Stomach smooth muscle (tissue), 2 donors: ENCODE results near the gene TCAIM.
A peak's percentile ranks its signal among the peaks of the same experiment; 100 is the strongest.

Experiments
- H3K27ac ChIP-seq: one replicate; pipeline ENCODE4 v1.7.0; 2013; ENCODE audit warnings: mild to moderate bottlenecking, low read length, inconsistent platforms
- H3K27me3 ChIP-seq, 2 donors: one replicate each; pipeline ENCODE4 v1.7.0; 2013; ENCODE audit warnings: low read length in 2 of 2; ENCODE audit not compliant: insufficient read depth in 2 of 2, control insufficient read depth in 1 of 2
- H3K36me3 ChIP-seq, 2 donors: one replicate each; pipeline ENCODE4 v1.7.0; 2013; ENCODE audit warnings: low read length in 2 of 2; ENCODE audit not compliant: control insufficient read depth in 2 of 2, insufficient read depth in 2 of 2
- H3K4me1 ChIP-seq: one replicate; pipeline ENCODE4 v1.7.0; 2013; ENCODE audit warnings: low read length; ENCODE audit not compliant: control insufficient read depth, insufficient read depth
- H3K4me3 ChIP-seq, 2 donors: one replicate each; pipeline ENCODE4 v1.7.0; 2013; ENCODE audit warnings: low read length in 2 of 2
- H3K9ac ChIP-seq, 2 donors: one replicate each; pipeline ENCODE4 v1.7.0; 2013; ENCODE audit warnings: low read length in 2 of 2, mild to moderate bottlenecking in 1 of 2
- H3K9me3 ChIP-seq, 2 donors: one replicate each; pipeline ENCODE4 v1.7.0; 2013; ENCODE audit warnings: low read length in 2 of 2; ENCODE audit not compliant: control insufficient read depth in 2 of 2
- donor health status: healthy.
- donor health status: Pancreatic carcinoma.

The TCAIM gene

DNA sequence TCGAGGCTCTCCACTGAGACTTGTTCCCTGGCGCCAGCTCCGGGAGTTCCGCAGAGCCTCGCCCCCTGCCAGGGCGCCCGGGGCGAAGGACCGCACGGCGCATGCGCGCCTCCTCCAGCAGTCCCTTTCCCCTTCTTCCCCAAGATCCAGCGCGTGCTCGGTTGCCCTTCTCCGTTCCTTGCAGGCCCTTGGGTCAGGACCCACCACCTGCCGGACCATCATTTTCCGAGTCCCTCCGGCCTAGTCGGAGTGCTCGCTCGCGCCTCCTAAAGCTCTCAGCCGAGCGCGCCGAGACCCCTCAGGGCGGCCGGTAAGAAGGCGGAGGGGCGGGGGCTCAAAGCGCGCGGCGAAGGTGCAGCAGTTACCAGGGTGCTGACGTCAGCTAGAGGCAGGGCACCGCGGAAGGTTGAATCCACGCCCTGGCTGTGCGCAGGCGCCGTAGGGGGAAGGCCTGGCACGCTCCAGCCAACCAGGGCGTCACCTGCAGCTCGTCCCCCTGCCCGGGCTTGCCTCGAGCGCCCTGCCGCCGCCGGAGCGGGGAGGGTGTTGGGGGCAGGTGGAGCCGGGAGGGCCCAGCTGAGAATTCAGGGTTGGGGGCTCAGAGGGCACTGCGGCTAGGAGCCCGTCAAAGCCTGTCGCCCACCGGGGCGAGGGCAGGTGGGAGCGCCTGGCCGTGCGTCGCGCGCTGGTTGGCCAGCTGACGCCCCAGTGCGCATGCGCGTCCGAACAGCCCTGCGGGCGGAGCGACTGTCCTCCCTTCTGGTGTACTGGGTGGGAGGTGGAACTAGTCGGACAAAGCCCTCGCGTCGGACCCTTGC, at the start of gene TCAIM:
Gene TCAIM (plus strand): TSS at position 757 of the 818 bp plus-strand sequence. CDS start 16,017 bp downstream, outside the sequence.
- peak within 1 kb of the TSS; percentile 66 to 71 for H3K9ac ChIP-seq
- no peaks in the 10 kb centered on the region for H3K27me3 ChIP-seq
- H3K36me3 ChIP-seq: no peaks in the 10 kb centered on the region
- H3K27ac ChIP-seq: peak within 1 kb of the TSS; percentile 92
- H3K4me1 ChIP-seq: peaks cover 17% of the 10 kb centered on the region
- peak within 1 kb of the TSS; percentile 75 to 96 for H3K4me3 ChIP-seq
- no peaks in the 10 kb centered on the region for H3K9me3 ChIP-seq

DNA sequence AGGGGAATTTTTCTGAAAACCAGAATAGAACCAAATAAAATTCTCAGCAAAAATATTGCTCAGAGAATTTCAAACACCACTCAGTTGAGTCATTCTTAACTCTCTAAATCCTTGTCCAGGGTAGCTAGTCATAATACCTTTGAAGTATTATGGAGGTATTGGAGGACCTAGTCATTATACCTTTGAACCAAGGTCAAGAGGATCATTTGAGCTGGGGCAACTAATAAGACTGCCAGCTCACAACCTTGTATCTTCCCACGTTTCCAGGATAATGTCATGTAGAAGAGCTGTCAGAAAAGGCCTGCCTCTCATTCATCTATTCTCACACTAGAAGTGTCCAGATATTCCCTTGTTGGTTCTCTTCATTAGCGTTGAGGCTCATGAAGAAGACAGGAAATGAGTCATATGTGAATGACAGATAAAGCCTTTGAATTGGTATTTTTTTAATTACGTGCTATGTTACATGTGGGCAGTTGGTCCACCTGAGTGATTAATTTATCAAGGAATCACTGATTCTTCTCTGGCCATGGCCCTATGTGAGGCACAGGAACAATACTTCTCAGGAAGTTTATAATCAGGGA, 48.6 kb upstream of the TCAIM start:
- no peaks in the 10 kb centered on the region for H3K4me1 ChIP-seq
- no peak overlapping the region for H3K4me3 ChIP-seq
- H3K9me3 ChIP-seq: no peaks in the 10 kb centered on the region
- H3K9ac ChIP-seq: no peak overlapping the region
- no peaks in the 10 kb centered on the region for H3K36me3 ChIP-seq
- no peak overlapping the region for H3K27ac ChIP-seq
- no peaks in the 10 kb centered on the region for H3K27me3 ChIP-seq

DNA sequence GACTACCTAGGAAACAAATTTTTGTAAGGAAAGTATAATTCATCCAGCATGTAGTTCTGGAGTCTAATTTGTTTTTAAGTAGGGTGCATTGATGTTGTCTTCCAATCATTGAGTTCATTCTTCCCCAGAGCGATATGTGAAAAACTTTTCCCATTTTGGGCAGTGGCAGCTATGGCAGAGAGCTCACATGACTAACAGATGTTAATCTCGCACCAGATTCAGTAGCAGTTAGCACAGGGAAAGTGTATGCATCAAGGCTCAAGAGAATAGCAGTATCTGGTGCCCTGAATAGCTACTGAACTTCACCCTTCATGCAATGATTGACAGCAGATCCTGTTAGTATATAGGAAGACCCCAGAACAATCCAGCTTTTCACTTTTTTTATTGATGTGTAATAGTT, 46.3 kb upstream of the TCAIM start:
- Histone ChIP-seq H3K36me3 (no peaks in the 10 kb centered on the region), H3K4me3 (no peak overlapping the region), H3K27ac (no peak overlapping the region), H3K4me1 (no peaks in the 10 kb centered on the region), H3K27me3 (no peaks in the 10 kb centered on the region), H3K9ac (no peak overlapping the region), H3K9me3 (no peaks in the 10 kb centered on the region)

DNA sequence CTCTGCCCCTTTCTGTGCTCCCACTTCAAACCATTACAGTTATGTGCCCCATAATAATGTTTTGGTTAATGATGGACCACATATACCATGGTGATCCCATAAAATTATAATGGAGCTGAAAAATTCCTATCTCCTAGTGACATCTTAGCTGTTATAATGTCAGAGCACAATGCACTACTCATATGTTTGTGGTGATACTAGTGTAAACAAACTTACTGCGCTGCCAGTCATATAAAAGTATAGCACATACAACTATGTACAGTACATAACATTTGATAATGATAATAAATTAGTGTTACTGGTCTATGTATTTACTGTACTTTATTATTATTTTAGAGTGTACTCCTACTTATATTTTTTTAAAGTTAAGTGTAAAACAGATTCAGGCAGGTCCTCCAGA, 45.6 kb upstream of the TCAIM start:
- H3K27me3 ChIP-seq: no peaks in the 10 kb centered on the region
- H3K27ac ChIP-seq: no peak overlapping the region
- no peak overlapping the region for H3K9ac ChIP-seq
- no peaks in the 10 kb centered on the region for H3K9me3 ChIP-seq
- H3K36me3 ChIP-seq: no peaks in the 10 kb centered on the region
- no peaks in the 10 kb centered on the region for H3K4me1 ChIP-seq
- H3K4me3 ChIP-seq: no peak overlapping the region

DNA sequence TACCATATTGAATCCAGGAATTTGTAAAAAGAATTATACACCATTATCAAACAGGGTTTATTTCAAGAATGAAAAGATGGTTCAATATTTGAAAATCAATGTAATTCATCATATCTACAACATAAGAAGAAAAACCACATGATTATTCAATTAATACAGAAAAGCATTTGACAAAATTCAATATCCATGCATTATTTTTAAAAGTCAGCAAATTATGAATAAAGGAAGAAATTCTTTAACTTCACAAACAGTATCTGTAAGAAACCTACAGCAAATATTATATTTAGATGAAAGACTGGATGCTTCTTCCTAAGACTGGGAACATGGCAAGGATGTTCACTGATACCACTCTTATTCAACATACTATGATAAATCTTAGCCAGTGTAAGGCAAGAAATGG, 41.3 kb upstream of the TCAIM start:
- Histone ChIP-seq H3K4me3 (no peak overlapping the region), H3K27me3 (no peaks in the 10 kb centered on the region), H3K4me1 (no peaks in the 10 kb centered on the region), H3K36me3 (no peaks in the 10 kb centered on the region), H3K9me3 (no peaks in the 10 kb centered on the region), H3K9ac (no peak overlapping the region), H3K27ac (no peak overlapping the region)

GRCh38 chr3:44301746-44302145, 36.8 kb upstream of the TCAIM start:
- H3K4me1 ChIP-seq: no peaks in the 10 kb centered on the region
- no peaks in the 10 kb centered on the region for H3K36me3 ChIP-seq
- H3K27me3 ChIP-seq: no peaks in the 10 kb centered on the region
- no peak overlapping the region for H3K27ac ChIP-seq
- H3K4me3 ChIP-seq: no peak overlapping the region
- H3K9ac ChIP-seq: no peak overlapping the region
- no peaks in the 10 kb centered on the region for H3K9me3 ChIP-seq

DNA sequence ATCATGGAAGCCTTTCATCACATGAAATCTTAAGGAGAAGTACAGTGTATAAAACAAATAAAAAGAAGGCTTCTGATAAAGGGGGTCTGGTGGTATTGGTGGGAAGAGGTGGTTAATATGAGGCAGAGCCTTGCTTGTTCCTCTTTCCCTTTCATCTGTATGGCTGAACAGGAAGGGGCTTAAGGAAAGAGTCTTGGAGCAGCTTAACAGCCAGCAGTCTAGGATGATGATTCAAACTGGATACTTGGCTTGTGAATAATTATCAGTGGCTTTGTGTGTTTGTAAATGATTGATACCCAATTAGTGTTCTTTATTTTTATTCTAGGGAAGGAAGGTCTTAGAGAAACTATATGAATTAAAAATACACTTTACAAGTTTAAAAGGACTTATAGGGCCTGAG, 29.1 kb upstream of the TCAIM start:
- no peak overlapping the region for H3K4me3 ChIP-seq
- no peaks in the 10 kb centered on the region for H3K9me3 ChIP-seq
- no peaks in the 10 kb centered on the region for H3K27me3 ChIP-seq
- H3K36me3 ChIP-seq: no peaks in the 10 kb centered on the region
- H3K27ac ChIP-seq: no peak overlapping the region
- H3K4me1 ChIP-seq: no peaks in the 10 kb centered on the region
- no peak overlapping the region for H3K9ac ChIP-seq

DNA sequence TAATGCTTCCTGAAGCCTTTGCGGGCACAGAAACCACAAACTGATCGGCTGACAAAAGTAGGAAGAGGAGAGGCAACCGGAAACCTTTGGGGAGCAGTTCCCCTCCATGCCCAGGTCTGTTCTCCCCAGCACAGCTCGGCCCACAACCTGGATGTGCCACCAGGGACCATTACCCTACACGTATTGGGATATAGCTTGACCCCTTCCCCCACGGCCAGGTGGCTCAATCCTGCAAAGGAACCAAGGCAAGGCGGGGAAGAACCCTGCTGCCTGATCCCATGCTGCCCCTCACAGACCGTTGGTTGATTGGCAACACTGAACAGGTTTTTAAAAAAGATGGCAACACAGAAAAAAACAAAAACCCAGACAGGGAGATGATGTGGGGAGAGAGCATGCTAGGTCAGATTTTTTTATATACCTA, 19.7 kb upstream of the TCAIM start:
- Histone ChIP-seq H3K27ac (no peak overlapping the region), H3K4me1 (no peaks in the 10 kb centered on the region), H3K36me3 (no peaks in the 10 kb centered on the region), H3K4me3 (no peak overlapping the region), H3K9me3 (no peaks in the 10 kb centered on the region), H3K27me3 (no peaks in the 10 kb centered on the region), H3K9ac (no peak overlapping the region)

GRCh38 chr3:44321335-44321734, 17.2 kb upstream of the TCAIM start:
- no peak overlapping the region for H3K27ac ChIP-seq
- H3K27me3 ChIP-seq: no peaks in the 10 kb centered on the region
- no peak overlapping the region for H3K4me3 ChIP-seq
- no peak overlapping the region for H3K9ac ChIP-seq
- H3K9me3 ChIP-seq: no peaks in the 10 kb centered on the region
- no peaks in the 10 kb centered on the region for H3K4me1 ChIP-seq
- no peaks in the 10 kb centered on the region for H3K36me3 ChIP-seq

- Histone ChIP-seq H3K36me3 (no peaks in the 10 kb centered on the region), H3K9ac (no peak overlapping the region), H3K4me1 (no peaks in the 10 kb centered on the region), H3K9me3 (no peaks in the 10 kb centered on the region), H3K4me3 (no peak overlapping the region), H3K27me3 (no peaks in the 10 kb centered on the region), H3K27ac (no peak overlapping the region)
Observed at GRCh38 chr3:44323341-44323955, 15.1 kb upstream of the TCAIM start.

- H3K9me3 ChIP-seq: no peaks in the 10 kb centered on the region
- H3K27ac ChIP-seq: no peak overlapping the region
- no peaks in the 10 kb centered on the region for H3K27me3 ChIP-seq
- no peak overlapping the region for H3K9ac ChIP-seq
- no peak overlapping the region for H3K4me3 ChIP-seq
- H3K36me3 ChIP-seq: no peaks in the 10 kb centered on the region
- H3K4me1 ChIP-seq: no peaks in the 10 kb centered on the region
Observed at GRCh38 chr3:44324584-44324983, 14.0 kb upstream of the TCAIM start.
